ENCODE data around the gene SPINK13.

The SPINK13 gene

DNA sequence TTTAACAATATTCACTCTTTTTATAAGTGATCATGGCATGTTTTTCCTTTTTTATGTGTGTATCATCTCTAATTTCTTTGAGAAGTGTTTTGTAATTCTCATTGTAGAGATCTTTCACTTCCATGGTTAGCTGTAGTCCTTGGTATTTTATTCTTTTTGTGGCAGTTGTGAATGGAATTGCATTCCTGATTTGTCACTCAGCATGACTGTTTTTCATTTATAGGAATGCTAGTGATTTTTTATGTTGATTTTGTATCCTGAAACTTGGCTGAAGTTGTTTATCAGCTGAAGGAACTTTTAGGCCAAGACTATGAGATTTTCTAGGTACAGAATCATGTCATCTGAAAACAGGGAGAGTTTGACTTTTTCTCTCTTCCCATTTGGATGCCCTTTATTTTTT lies 13.1 kb upstream of the SPINK13 start:
- Histone ChIP-seq H3K9ac (ENCODE audit: low read length) (no peak overlapping the region), H4K20me1 (ENCODE audit: insufficient read depth, low read length) (no peaks in the 10 kb centered on the region), H3K36me3 (ENCODE audit: insufficient read depth, low read length) (no peaks in the 10 kb centered on the region), H3K4me1 (ENCODE audit: insufficient read depth, low read length, severe bottlenecking) (no peaks in the 10 kb centered on the region), H3F3A (ENCODE audit: insufficient read depth, low read length) (no peaks in the 10 kb centered on the region), H3K4me3 (ENCODE audit: low read depth, low read length, poor library complexity, severe bottlenecking) (no peak overlapping the region), H3K4me2 (ENCODE audit: low read length) (no peak overlapping the region), H3K27me3 (ENCODE audit: insufficient read depth, low read length) (no peaks in the 10 kb centered on the region), H3K9me2 (ENCODE audit: low read depth, low read length) (no peaks in the 10 kb centered on the region), H2AFZ (ENCODE audit: low read length) (no peak overlapping the region), H3K27ac (ENCODE audit: low read depth, low read length, poor library complexity, severe bottlenecking) (no peak overlapping the region), H3K9me3 (ENCODE audit: low read length) (no peaks in the 10 kb centered on the region), H3K79me2 (ENCODE audit: insufficient read depth, low read length) (no peaks in the 10 kb centered on the region)
- no peak for TF ChIP-seq EZH2 (IDR thresholded peaks at IDR 0.05; ENCODE audit: borderline replicate concordance, low read length)
- TF ChIP-seq CTCF (IDR thresholded peaks at IDR 0.05; ENCODE audit: low read length): no peak

GRCh38 chr5:148259288-148259687 lies 9.3 kb upstream of the SPINK13 start:
- H3K9me3 ChIP-seq (ENCODE audit: low read length): no peaks in the 10 kb centered on the region
- H3K36me3 ChIP-seq (ENCODE audit: insufficient read depth, low read length): no peaks in the 10 kb centered on the region
- no peak overlapping the region for H3K4me2 ChIP-seq (ENCODE audit: low read length)
- no peaks in the 10 kb centered on the region for H3K9me2 ChIP-seq (ENCODE audit: low read depth, low read length)
- H3K79me2 ChIP-seq (ENCODE audit: insufficient read depth, low read length): no peaks in the 10 kb centered on the region
- H3F3A ChIP-seq (ENCODE audit: insufficient read depth, low read length): no peaks in the 10 kb centered on the region
- no peaks in the 10 kb centered on the region for H4K20me1 ChIP-seq (ENCODE audit: insufficient read depth, low read length)
- H3K4me1 ChIP-seq (ENCODE audit: insufficient read depth, low read length, severe bottlenecking): no peaks in the 10 kb centered on the region
- H3K27ac ChIP-seq (ENCODE audit: low read depth, low read length, poor library complexity, severe bottlenecking): no peak overlapping the region
- TF ChIP-seq EZH2 (IDR thresholded peaks at IDR 0.05; ENCODE audit: borderline replicate concordance, low read length): no peak
- TF ChIP-seq CTCF (IDR thresholded peaks at IDR 0.05; ENCODE audit: low read length): no peak
- H2AFZ ChIP-seq (ENCODE audit: low read length): no peak overlapping the region
- H3K9ac ChIP-seq (ENCODE audit: low read length): no peak overlapping the region
- no peak overlapping the region for H3K4me3 ChIP-seq (ENCODE audit: low read depth, low read length, poor library complexity, severe bottlenecking)
- H3K27me3 ChIP-seq (ENCODE audit: insufficient read depth, low read length): no peaks in the 10 kb centered on the region

DNA sequence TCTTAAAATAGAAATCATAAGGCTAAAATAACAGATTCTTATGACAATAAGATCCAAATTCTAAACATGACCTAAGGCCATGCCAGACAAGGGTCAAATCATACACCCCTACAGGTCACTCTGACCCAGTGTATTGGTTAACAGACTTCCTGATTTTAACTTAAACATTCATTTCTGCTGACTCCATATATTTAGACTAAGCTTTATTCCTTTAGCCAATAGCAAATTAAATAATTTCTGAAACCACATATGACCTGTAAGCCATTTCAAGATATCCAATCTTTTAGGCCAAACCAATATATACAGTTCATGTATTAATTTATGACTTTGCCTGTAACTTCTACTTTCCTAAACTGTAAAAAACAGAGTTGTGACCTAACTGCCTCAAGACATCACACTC lies 7.4 kb upstream of the SPINK13 start:
- TF ChIP-seq EZH2 (IDR thresholded peaks at IDR 0.05; ENCODE audit: borderline replicate concordance, low read length) (no peak), CTCF (IDR thresholded peaks at IDR 0.05; ENCODE audit: low read length) (no peak)
- Histone ChIP-seq H3K27me3 (ENCODE audit: insufficient read depth, low read length) (no peaks in the 10 kb centered on the region), H3K9ac (ENCODE audit: low read length) (no peak overlapping the region), H3K79me2 (ENCODE audit: insufficient read depth, low read length) (no peaks in the 10 kb centered on the region), H3K36me3 (ENCODE audit: insufficient read depth, low read length) (no peaks in the 10 kb centered on the region), H3K9me2 (ENCODE audit: low read depth, low read length) (no peaks in the 10 kb centered on the region), H2AFZ (ENCODE audit: low read length) (no peak overlapping the region), H3K9me3 (ENCODE audit: low read length) (no peaks in the 10 kb centered on the region), H3K4me3 (ENCODE audit: low read depth, low read length, poor library complexity, severe bottlenecking) (no peak overlapping the region), H3K4me2 (ENCODE audit: low read length) (no peak overlapping the region), H4K20me1 (ENCODE audit: insufficient read depth, low read length) (no peaks in the 10 kb centered on the region), H3K27ac (ENCODE audit: low read depth, low read length, poor library complexity, severe bottlenecking) (no peak overlapping the region), H3K4me1 (ENCODE audit: insufficient read depth, low read length, severe bottlenecking) (no peaks in the 10 kb centered on the region), H3F3A (ENCODE audit: insufficient read depth, low read length) (no peaks in the 10 kb centered on the region)

Data from OCI-LY1 (cell line).